22Rv1 (cell line): ENCODE data around the gene HTR5A.

Experiments used
- H3K27ac ChIP-seq: fragments of 450-650 bp; 2 replicates; pipeline ENCODE4 v1.5.1; 2017
- ZFX ChIP-seq: fragments of 450-650 bp; IDR thresholded peaks from 2 replicates; pipeline ENCODE4 v1.6.1; 2017; ENCODE audit warnings: antibody characterized with exemption, borderline replicate concordance
- TF ChIP-seq, protein P1 (sequence below): fragments of 450-650 bp; IDR thresholded peaks from 2 replicates; pipeline ENCODE4 v1.5.1; 2017; ENCODE audit warnings: mild to moderate bottlenecking

Gene HTR5A

DNA sequence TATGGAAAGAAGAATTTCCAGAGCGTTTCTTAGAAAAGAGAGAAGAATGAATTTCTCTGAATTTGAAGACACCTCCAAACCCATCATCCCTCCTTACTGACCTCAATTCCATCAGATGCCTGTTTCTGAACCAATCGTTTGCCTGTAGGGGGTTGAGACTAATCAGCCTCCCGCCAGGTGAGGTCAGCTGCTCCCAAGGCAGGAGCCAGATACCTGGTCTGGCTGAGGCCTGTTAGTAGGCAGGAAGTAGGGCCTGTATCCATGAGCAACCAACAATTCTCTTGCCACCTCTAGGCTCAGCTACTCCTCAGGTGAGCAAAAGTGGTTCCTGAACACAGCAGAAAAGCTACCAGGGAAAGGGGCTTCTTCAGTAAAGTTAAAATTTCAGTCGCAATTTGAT, 50.3 kb downstream of the HTR5A start:
- no peak overlapping the region for H3K27ac ChIP-seq
- TF ChIP-seq, protein P1, sequence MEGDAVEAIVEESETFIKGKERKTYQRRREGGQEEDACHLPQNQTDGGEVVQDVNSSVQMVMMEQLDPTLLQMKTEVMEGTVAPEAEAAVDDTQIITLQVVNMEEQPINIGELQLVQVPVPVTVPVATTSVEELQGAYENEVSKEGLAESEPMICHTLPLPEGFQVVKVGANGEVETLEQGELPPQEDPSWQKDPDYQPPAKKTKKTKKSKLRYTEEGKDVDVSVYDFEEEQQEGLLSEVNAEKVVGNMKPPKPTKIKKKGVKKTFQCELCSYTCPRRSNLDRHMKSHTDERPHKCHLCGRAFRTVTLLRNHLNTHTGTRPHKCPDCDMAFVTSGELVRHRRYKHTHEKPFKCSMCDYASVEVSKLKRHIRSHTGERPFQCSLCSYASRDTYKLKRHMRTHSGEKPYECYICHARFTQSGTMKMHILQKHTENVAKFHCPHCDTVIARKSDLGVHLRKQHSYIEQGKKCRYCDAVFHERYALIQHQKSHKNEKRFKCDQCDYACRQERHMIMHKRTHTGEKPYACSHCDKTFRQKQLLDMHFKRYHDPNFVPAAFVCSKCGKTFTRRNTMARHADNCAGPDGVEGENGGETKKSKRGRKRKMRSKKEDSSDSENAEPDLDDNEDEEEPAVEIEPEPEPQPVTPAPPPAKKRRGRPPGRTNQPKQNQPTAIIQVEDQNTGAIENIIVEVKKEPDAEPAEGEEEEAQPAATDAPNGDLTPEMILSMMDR, result no peak

DNA sequence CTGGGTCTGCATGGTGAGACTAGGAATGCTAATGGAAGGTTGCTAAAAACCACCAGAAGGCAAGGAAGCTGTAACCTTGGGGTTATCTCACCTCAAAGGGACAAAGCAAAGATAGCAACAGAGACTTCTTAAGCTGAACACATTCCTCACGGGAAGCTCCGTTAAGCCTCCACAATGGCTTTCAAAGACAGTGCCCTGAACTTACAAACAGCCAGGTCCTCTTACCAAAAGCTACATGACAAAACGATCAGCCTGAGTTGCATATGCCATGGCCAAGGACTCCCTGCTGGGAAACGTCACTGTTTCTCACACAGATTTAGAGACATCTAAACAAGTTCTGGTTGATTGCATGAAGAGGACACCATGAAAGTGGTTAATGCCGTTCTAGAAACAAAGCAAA, 52.7 kb downstream of the HTR5A start:
- no peak for TF ChIP-seq ZFX
- TF ChIP-seq, protein P1, result no peak
- no peak overlapping the region for H3K27ac ChIP-seq

DNA sequence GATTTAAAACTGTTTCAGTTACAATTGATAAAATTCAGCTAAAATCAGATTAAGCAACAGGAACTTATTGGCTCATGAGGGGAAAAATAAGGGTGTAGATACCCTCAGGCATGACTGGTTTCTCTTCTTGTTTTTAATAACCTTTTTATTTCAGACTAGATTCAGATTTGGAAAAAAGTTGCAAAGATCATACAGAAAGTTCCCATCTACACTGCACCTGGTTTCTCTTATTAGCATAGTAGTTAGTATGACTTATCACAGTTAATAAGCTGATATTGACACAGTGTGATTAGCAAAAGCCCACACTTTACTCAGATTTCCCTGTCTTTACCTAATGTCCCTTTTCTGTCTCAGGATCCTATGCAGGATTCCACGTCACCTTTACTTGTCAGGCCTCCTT, 53.3 kb downstream of the HTR5A start:
- TF ChIP-seq ZFX, result no peak
- TF ChIP-seq, protein P1, result no peak
- H3K27ac ChIP-seq, result 0 out of 2 replicates have a peak overlapping the region, but pooled peaks have one; percentile 34

DNA sequence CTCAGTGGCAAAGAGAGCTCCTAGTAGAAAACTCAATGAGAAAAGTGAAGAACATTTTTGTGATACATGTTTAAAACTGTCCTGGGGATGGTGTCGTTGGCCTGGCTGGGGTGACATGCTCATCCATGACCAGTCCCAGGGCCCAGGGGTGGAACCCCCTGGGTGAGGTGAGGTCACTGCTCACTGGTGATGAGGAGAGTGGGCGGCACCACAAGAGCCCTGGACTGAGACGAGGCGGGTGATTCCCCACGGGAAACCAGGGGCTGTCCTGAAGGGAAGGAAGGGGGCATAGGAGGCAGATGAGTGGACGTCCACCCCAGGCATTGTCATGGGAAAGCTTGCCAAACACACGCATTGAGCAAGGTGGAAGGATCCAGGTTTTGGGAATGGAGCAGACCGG, 54.6 kb downstream of the HTR5A start:
- TF ChIP-seq ZFX, result no peak
- TF ChIP-seq, protein P1, result no peak
- H3K27ac ChIP-seq, result no peak overlapping the region

DNA sequence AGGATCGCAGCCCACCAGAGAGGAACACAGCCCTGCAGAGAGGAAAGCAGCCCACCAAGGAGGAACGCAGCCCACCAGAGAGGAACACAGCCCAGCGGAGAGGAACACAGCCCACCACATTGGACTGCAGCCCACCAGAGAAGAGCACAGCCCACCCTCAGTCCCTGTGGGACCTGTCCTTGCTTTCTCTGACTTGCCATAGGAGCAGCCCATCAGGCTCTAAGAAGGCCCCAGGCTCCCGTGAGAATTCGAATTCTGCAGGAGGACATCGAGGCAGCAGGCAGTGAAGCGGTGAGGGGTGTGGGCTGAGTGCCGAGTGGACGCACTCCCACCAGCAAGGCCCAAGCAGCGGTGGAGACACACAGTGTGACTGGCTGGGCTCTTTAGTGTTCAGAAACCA, 59.1 kb downstream of the HTR5A start:
- no peak for TF ChIP-seq ZFX
- TF ChIP-seq, protein P1, result no peak
- H3K27ac ChIP-seq, result no peak overlapping the region

DNA sequence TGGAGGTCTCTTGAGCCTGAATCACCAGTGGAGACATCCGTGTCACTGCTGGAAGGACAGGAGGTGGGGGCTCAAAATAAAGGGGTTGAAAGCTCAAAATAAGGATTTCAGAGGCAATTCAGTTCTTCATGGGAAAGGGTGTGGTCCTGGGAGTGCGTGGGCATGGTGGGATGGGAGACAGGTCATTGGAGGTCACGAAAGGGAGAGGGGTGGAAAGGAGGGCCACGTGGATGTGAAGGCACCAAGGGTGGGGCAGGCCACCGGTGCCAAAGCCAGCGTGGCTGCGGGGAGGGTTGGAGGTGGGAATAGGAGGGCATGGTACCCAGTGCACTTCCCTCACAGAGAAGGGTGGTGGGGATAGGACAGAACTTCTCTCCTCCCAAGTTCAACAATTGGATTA, 59.7 kb downstream of the HTR5A start:
- TF ChIP-seq, protein P1, result no peak
- no peak for TF ChIP-seq ZFX

DNA sequence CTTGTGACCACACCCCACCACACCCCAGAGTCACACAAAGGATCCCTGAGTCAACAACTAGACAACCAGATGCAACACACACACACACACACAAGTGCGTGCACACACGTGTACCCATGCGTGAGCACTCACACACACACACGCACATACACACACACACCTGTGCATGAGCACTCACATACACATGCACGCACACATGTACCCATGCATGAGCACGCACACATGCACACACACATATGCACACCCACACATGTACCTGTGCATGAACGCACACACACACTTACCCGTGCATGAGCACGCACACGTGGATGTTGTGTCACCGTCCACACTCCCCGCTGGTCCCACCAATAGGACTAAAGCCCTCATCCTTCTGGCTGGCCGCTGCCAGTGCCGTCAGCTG, 60.4 kb downstream of the HTR5A start:
- no peak for TF ChIP-seq ZFX
- TF ChIP-seq, protein P1, result no peak

More for the DNA sequence above, 59.7 kb downstream of the HTR5A start:
- H3K27ac ChIP-seq, result no peak overlapping the region

More for the DNA sequence above, 60.4 kb downstream of the HTR5A start:
- no peak overlapping the region for H3K27ac ChIP-seq
